H9 (cell line): ENCODE measurements around the gene HUS1. TPM values are rescaled to one million over a fixed set of nuclear protein-coding genes. Genes with fewer than 3 reads are reported as not detected.

Experiments
- DNase-seq: peaks from one replicate; pipeline ENCODE4 v3.0.0-alpha.2; 2017
- H2AFZ ChIP-seq: one replicate; pipeline ENCODE4 v1.6.1; 2013; ENCODE audit warnings: mild to moderate bottlenecking, low read length, control low read depth, moderate library complexity
- H2AK5ac ChIP-seq: 2 replicates; pipeline ENCODE4 v1.6.1; 2013; ENCODE audit warnings: low read length, control low read depth, mixed read lengths; ENCODE audit not compliant: insufficient read length
- H2BK120ac ChIP-seq: one replicate; pipeline ENCODE4 v1.6.1; 2013; ENCODE audit warnings: low read depth, mild to moderate bottlenecking, low read length, control low read depth, inconsistent platforms; ENCODE audit not compliant: poor library complexity, severe bottlenecking
- H2BK12ac ChIP-seq: 2 replicates; pipeline ENCODE4 v1.6.1; 2013; ENCODE audit warnings: low read length, control low read depth, mixed read lengths, low read depth; ENCODE audit not compliant: insufficient read length
- H2BK15ac ChIP-seq: 2 replicates; pipeline ENCODE4 v1.6.1; 2013; ENCODE audit warnings: low read depth, low read length, control low read depth
- H2BK20ac ChIP-seq: one replicate; pipeline ENCODE4 v1.6.1; 2013; ENCODE audit warnings: low read depth, mild to moderate bottlenecking, low read length, control low read depth, inconsistent platforms; ENCODE audit not compliant: poor library complexity, severe bottlenecking
- H2BK5ac ChIP-seq: 2 replicates; pipeline ENCODE4 v1.6.1; 2013; ENCODE audit warnings: low read length, control low read depth, mixed read lengths; ENCODE audit not compliant: insufficient read length
- H3K14ac ChIP-seq: 2 replicates; pipeline ENCODE4 v1.6.1; 2013; ENCODE audit warnings: low read length, control low read depth; ENCODE audit not compliant: insufficient read depth
- H3K18ac ChIP-seq: 2 replicates; pipeline ENCODE4 v1.6.1; 2013; ENCODE audit warnings: low read depth, mild to moderate bottlenecking, mixed read lengths, low read length, control low read depth; ENCODE audit not compliant: insufficient read length
- H3K23ac ChIP-seq: 2 replicates; pipeline ENCODE4 v1.6.1; 2013; ENCODE audit warnings: low read length, control low read depth, mixed read lengths, low read depth; ENCODE audit not compliant: insufficient read length
- H3K23me2 ChIP-seq: 2 replicates; pipeline ENCODE4 v1.6.1; 2013; ENCODE audit warnings: low read depth, mild to moderate bottlenecking, mixed read lengths, low read length, control low read depth; ENCODE audit not compliant: insufficient read length, poor library complexity, severe bottlenecking
- H3K27ac ChIP-seq: 2 replicates; pipeline ENCODE4 v1.5.1; 2013; ENCODE audit warnings: low read length, control low read depth, mixed read lengths, low read depth; ENCODE audit not compliant: insufficient read length
- H3K27me3 ChIP-seq: 2 replicates; pipeline ENCODE4 v1.6.1; 2013; ENCODE audit warnings: low read length, control low read depth, inconsistent platforms; ENCODE audit not compliant: insufficient read depth
- H3K4ac ChIP-seq: 2 replicates; pipeline ENCODE4 v1.6.1; 2013; ENCODE audit warnings: low read depth, mild to moderate bottlenecking, control low read depth, inconsistent platforms, low read length, moderate library complexity
- H3K4me1 ChIP-seq: 2 replicates; pipeline ENCODE4 v1.6.1; 2013; ENCODE audit warnings: low read length, control low read depth, inconsistent platforms; ENCODE audit not compliant: insufficient read depth
- H3K4me2 ChIP-seq: 2 replicates; pipeline ENCODE4 v1.6.1; 2013; ENCODE audit warnings: low read length, control low read depth, mixed read lengths; ENCODE audit not compliant: insufficient read length, insufficient read depth
- H3K56ac ChIP-seq: 2 replicates; pipeline ENCODE4 v1.6.1; 2013; ENCODE audit warnings: low read depth, mild to moderate bottlenecking, mixed read lengths, low read length, control low read depth; ENCODE audit not compliant: insufficient read length
- H3K79me1 ChIP-seq: 2 replicates; pipeline ENCODE4 v1.6.1; 2013; ENCODE audit warnings: low read depth, mild to moderate bottlenecking, moderate library complexity, low read length, control low read depth, inconsistent platforms; ENCODE audit not compliant: insufficient read depth, poor library complexity, severe bottlenecking
- H3K79me2 ChIP-seq: 2 replicates; pipeline ENCODE4 v1.6.1; 2013; ENCODE audit warnings: low read length, control low read depth, inconsistent platforms; ENCODE audit not compliant: insufficient read depth
- H3K9ac ChIP-seq: 2 replicates; pipeline ENCODE4 v1.6.1; 2013; ENCODE audit warnings: low read length, control low read depth, mixed read lengths; ENCODE audit not compliant: insufficient read length; ENCODE audit errors: extremely low read depth
- H3K9me3 ChIP-seq: one replicate; pipeline ENCODE4 v1.6.1; 2013; ENCODE audit warnings: low read depth, low read length, inconsistent platforms; ENCODE audit not compliant: control insufficient read depth
- H3T11ph ChIP-seq: one replicate; pipeline ENCODE4 v1.6.1; 2013; ENCODE audit warnings: mild to moderate bottlenecking, low read length, control low read depth, inconsistent platforms
- H4K20me1 ChIP-seq: one replicate; pipeline ENCODE4 v1.6.1; 2013; ENCODE audit not compliant: control insufficient read depth, insufficient read length, insufficient read depth
- H4K5ac ChIP-seq: 2 replicates; pipeline ENCODE4 v1.6.1; 2013; ENCODE audit warnings: low read depth, mild to moderate bottlenecking, mixed read lengths, low read length, control low read depth; ENCODE audit not compliant: insufficient read length
- H4K8ac ChIP-seq: replicated peaks from 2 replicates; pipeline ENCODE4 v1.6.1; 2013; ENCODE audit warnings: low read length, control low read depth, mixed read lengths, low read depth; ENCODE audit not compliant: insufficient read length
- H4K91ac ChIP-seq: 2 replicates; pipeline ENCODE4 v1.6.1; 2013; ENCODE audit warnings: low read depth, mild to moderate bottlenecking, moderate library complexity, mixed read lengths, low read length, control low read depth; ENCODE audit not compliant: insufficient read length
- H3K27ac Mint-ChIP-seq, 3 experiments: 2 replicates in 2 of 3; 3 replicates in 1 of 3; pipeline ENCODE4 v1.8.0; 2020 to 2021; ENCODE audit warnings: mixed read lengths in 3 of 3, mild to moderate bottlenecking in 1 of 3, moderate library complexity in 1 of 3
- H3K27me3 Mint-ChIP-seq: 2 replicates; pipeline ENCODE4 v1.8.0; 2021; ENCODE audit warnings: low read depth, mild to moderate bottlenecking, moderate library complexity, mixed read lengths
- H3K36me3 Mint-ChIP-seq, 3 experiments: 2 replicates in 2 of 3; 3 replicates in 1 of 3; pipeline ENCODE4 v1.8.0; 2020 to 2021; ENCODE audit warnings: low read depth in 3 of 3, mixed read lengths in 3 of 3; ENCODE audit not compliant: insufficient read depth in 1 of 3
- H3K4me1 Mint-ChIP-seq, 2 experiments: 2 replicates each; pipeline ENCODE4 v1.8.0; 2020; ENCODE audit warnings: mixed read lengths in 2 of 2
- H3K4me3 Mint-ChIP-seq, 2 experiments: 2 replicates in 1 of 2; 3 replicates in 1 of 2; pipeline ENCODE4 v1.8.0; 2020 to 2021; ENCODE audit warnings: mild to moderate bottlenecking in 2 of 2, mixed read lengths in 2 of 2, moderate library complexity in 1 of 2
- H3K9me3 Mint-ChIP-seq, 2 experiments: 2 replicates in 1 of 2; 3 replicates in 1 of 2; pipeline ENCODE4 v1.8.0; 2020; ENCODE audit warnings: mild to moderate bottlenecking in 2 of 2, mixed read lengths in 2 of 2, moderate library complexity in 1 of 2
- CTCF ChIP-seq: fragments of 200-600 bp; sonication (generic); conservative IDR thresholded peaks from 3 replicates; pipeline ENCODE4 v1.8.0; 2021; ENCODE audit warnings: antibody characterized with exemption, mild to moderate bottlenecking
- WGBS: extraction: QIAGEN DNeasy Blood & Tissue Kit; methylation state at CpG from one replicate; pipeline ENCODE4 v1.1.7; 2013; ENCODE audit warnings: missing lambda C conversion rate, low lambda C conversion rate, mixed read lengths; ENCODE audit not compliant: insufficient read length; ENCODE audit errors: extremely low coverage; 5-methylcytosine and 5-hydroxymethylcytosine counted together
- total RNA-seq: library from RNA; stranded (reverse); gene quantifications from 2 replicates; pipeline ENCODE4 v1.2.1, GENCODE V29; 2021

The HUS1 gene
- total RNA-seq, 1 experiment from 2014 or later = 43.1 TPM

GRCh38 chr7:47939425-47940036, 39.9 kb downstream of the HUS1 start:
- Histone ChIP-seq H3T11ph (no peak overlapping the region), H3K18ac (no peak overlapping the region), H4K91ac (no peak overlapping the region), H3K27me3 (no peaks in the 10 kb centered on the region), H2BK5ac (no peak overlapping the region), H3K4me1 (peaks cover 8% of the 10 kb centered on the region; the same call in 1 of the 2 replicates), H4K20me1 (no peaks in the 10 kb centered on the region), H2AFZ (no peak overlapping the region), H3K23me2 (no peaks in the 10 kb centered on the region), H2AK5ac (no peak overlapping the region), H2BK12ac (no peak overlapping the region), H3K56ac (no peak overlapping the region), H3K9ac (no peak overlapping the region), H2BK15ac (no peak overlapping the region), H2BK20ac (no peak overlapping the region), H4K8ac (no peak overlapping the region), H3K4ac (no peak overlapping the region), H3K79me1 (no peaks in the 10 kb centered on the region), H3K23ac (no peak overlapping the region), H3K79me2 (no peaks in the 10 kb centered on the region), H3K27ac (no peak overlapping the region), H3K14ac (no peak overlapping the region), H4K5ac (no peak overlapping the region), H3K4me2 (no peak overlapping the region), H2BK120ac (no peak overlapping the region), H3K9me3 (no peaks in the 10 kb centered on the region)
- Mint-ChIP-seq H3K27ac (no peak overlapping the region; a peak in 1 of 7 replicates), H3K4me3 (no peak overlapping the region), H3K36me3 (no peaks in the 10 kb centered on the region), H3K9me3 (no peaks in the 10 kb centered on the region), H3K27me3 (no peaks in the 10 kb centered on the region; the same call in 1 of the 2 replicates), H3K4me1 (peaks cover 46 to 57% of the 10 kb centered on the region in 2 experiments)
- WGBS = no CpG with 5 or more reads among the region's 7 CpGs
- no peak for TF ChIP-seq CTCF
- DNase-seq = no peak
